MM.1S (cell line): Measurements from ENCODE around the gene NGB.
A peak's percentile ranks its signal among the peaks of the same experiment; 100 is the strongest.

ENCODE experiments used
- DNase-seq: peaks from one replicate; pipeline ENCODE4 v3.0.0-alpha.2; 2015
- H2AFZ ChIP-seq: fragments of 300-600 bp; sonication (generic); 2 replicates; pipeline ENCODE4 v1.6.0; 2016; ENCODE audit warnings: antibody characterized with exemption, low read length
- H3F3A ChIP-seq: fragments of 300-600 bp; sonication (generic); 2 replicates; pipeline ENCODE4 v1.6.1; 2016; ENCODE audit warnings: mild to moderate bottlenecking, antibody characterized with exemption, low read length, moderate library complexity, mixed read lengths; ENCODE audit not compliant: insufficient read depth
- H3K27ac ChIP-seq: fragments of 300-600 bp; sonication (generic); 2 replicates; pipeline ENCODE4 v1.5.1; 2016; ENCODE audit warnings: mild to moderate bottlenecking, low read length
- H3K27me3 ChIP-seq: fragments of 300-600 bp; sonication (generic); replicated peaks from 2 replicates; pipeline ENCODE4 v1.6.0; 2016; ENCODE audit warnings: low read length; ENCODE audit not compliant: insufficient read depth
- H3K36me3 ChIP-seq: fragments of 300-600 bp; sonication (generic); replicated peaks from 2 replicates; pipeline ENCODE4 v1.6.1; 2016; ENCODE audit warnings: mild to moderate bottlenecking, low read length, mixed read lengths; ENCODE audit not compliant: insufficient read depth
- H3K4me1 ChIP-seq: fragments of 300-600 bp; sonication (generic); 2 replicates; pipeline ENCODE4 v1.6.1; 2016; ENCODE audit warnings: low read length, mixed read lengths
- H3K4me2 ChIP-seq: fragments of 300-600 bp; sonication (generic); 2 replicates; pipeline ENCODE4 v1.6.0; 2016; ENCODE audit warnings: low read depth, low read length
- H3K4me3 ChIP-seq: fragments of 300-600 bp; sonication (generic); 2 replicates; pipeline ENCODE4 v1.5.1; 2016; ENCODE audit warnings: low read length, mixed read lengths
- H3K79me2 ChIP-seq: fragments of 300-600 bp; sonication (generic); 2 replicates; pipeline ENCODE4 v1.6.1; 2016; ENCODE audit warnings: mixed run types, low read length, mixed read lengths
- H3K9ac ChIP-seq: fragments of 300-600 bp; sonication (generic); 2 replicates; pipeline ENCODE4 v1.6.1; 2016; ENCODE audit warnings: low read length, mixed read lengths
- H3K9me2 ChIP-seq: fragments of 300-600 bp; sonication (generic); replicated peaks from 2 replicates; pipeline ENCODE4 v1.6.1; 2016; ENCODE audit warnings: mild to moderate bottlenecking, low read length, mixed read lengths; ENCODE audit not compliant: insufficient read depth
- H3K9me3 ChIP-seq: fragments of 300-600 bp; sonication (generic); replicated peaks from 2 replicates; pipeline ENCODE4 v1.6.1; 2016; ENCODE audit warnings: mild to moderate bottlenecking, low read length, mixed read lengths; ENCODE audit not compliant: insufficient read depth
- H4K20me1 ChIP-seq: fragments of 300-600 bp; sonication (generic); 2 replicates; pipeline ENCODE4 v1.6.1; 2016; ENCODE audit warnings: mild to moderate bottlenecking, low read length, moderate library complexity, mixed read lengths; ENCODE audit not compliant: insufficient read depth
- EZH2 ChIP-seq: fragments of 300-600 bp; sonication (generic); optimal IDR thresholded peaks from 2 replicates; pipeline ENCODE3; 2017; ENCODE audit warnings: low read depth, mild to moderate bottlenecking, antibody characterized with exemption, low read length, mixed read lengths
- EZH2phosphoT487 ChIP-seq: fragments of 300-600 bp; sonication (generic); IDR thresholded peaks from 2 replicates; pipeline ENCODE4 v1.6.1; 2018; ENCODE audit warnings: antibody characterized with exemption, low read length
- TF ChIP-seq, protein P1 (sequence below): fragments of 300-600 bp; sonication (generic); IDR thresholded peaks from 2 replicates; pipeline ENCODE4 v1.5.1; 2016; ENCODE audit warnings: antibody characterized with exemption, low read length, mixed read lengths

The NGB gene

DNA sequence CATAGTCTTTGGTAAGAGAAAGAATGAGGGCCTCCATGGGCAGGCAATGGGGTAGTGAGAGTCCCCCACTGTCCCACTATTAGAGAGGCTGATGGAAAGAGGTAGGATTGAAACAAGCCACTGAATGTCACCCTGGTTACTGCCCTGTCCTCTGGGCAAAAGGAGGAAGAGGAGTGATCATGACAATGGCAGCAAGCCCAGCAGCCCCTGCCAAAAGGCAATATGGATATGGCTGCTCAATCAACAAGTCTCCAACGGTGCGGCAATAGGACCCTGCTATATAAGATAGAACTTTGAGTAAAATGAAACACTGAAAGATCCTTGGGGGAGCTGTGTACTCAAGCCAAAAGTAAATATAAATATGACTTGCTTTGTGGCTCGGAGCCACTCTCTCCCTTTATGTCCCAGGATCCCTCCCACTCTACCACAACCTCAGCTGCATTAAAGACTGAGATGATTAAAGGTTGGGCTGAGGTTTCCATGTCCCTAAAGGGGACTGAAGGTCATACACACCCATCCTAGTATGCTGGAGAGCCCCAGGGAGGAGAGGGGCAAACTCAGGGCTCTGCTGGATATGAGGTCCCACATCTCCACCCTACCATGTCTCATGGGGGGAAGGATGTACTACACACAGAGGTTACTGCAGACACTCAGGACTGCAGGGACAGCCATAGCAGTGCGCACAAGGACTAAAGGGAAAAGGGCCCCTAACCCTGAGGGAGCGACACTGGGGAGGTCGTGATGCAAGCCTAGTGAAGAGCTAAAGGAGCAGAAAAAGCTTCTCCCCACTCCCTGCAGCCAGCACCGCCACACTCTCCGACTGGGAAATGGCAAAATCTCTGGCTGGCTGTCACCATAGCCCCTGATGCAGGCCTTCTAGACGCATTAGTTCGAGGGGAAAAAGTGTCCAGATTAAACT, 43.8 kb upstream of the NGB start:
- H3K79me2 ChIP-seq: peaks cover 7% of the 10 kb centered on the region
- H3K9ac ChIP-seq: no peak overlapping the region
- H3F3A ChIP-seq: no peaks in the 10 kb centered on the region
- no peak overlapping the region for H2AFZ ChIP-seq
- H3K9me2 ChIP-seq: no peaks in the 10 kb centered on the region
- H3K4me2 ChIP-seq: no peak overlapping the region
- H4K20me1 ChIP-seq: no peaks in the 10 kb centered on the region
- no peak for DNase-seq
- H3K27me3 ChIP-seq: no peaks in the 10 kb centered on the region
- no peak overlapping the region for H3K27ac ChIP-seq
- no peaks in the 10 kb centered on the region for H3K9me3 ChIP-seq
- TF ChIP-seq EZH2phosphoT487: no peak
- TF ChIP-seq EZH2: no peak
- TF ChIP-seq, protein P1, sequence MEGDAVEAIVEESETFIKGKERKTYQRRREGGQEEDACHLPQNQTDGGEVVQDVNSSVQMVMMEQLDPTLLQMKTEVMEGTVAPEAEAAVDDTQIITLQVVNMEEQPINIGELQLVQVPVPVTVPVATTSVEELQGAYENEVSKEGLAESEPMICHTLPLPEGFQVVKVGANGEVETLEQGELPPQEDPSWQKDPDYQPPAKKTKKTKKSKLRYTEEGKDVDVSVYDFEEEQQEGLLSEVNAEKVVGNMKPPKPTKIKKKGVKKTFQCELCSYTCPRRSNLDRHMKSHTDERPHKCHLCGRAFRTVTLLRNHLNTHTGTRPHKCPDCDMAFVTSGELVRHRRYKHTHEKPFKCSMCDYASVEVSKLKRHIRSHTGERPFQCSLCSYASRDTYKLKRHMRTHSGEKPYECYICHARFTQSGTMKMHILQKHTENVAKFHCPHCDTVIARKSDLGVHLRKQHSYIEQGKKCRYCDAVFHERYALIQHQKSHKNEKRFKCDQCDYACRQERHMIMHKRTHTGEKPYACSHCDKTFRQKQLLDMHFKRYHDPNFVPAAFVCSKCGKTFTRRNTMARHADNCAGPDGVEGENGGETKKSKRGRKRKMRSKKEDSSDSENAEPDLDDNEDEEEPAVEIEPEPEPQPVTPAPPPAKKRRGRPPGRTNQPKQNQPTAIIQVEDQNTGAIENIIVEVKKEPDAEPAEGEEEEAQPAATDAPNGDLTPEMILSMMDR: no peak
- H3K4me3 ChIP-seq: no peak overlapping the region
- H3K36me3 ChIP-seq: no peaks in the 10 kb centered on the region
- H3K4me1 ChIP-seq: peaks cover 5% of the 10 kb centered on the region; the same call in 1 of the 2 replicates

DNA sequence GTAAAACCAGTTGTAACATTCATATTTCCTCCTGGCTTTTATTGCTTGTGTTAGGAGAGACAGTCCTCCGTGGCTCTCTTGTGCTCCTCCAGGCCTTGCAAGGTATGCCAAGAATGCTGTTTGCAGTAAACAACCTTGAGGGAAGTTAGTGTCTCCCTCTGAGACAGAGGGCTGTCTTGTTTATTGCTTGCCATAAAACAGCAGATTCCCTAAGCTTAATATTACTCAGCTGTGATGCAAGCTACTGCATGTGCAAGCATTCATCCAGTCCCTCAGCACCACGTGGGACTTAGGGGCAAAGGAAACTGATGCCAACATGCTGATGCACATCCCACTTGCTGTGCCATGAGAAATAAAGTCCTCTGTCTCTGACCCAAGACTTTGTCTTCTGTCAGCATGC, 43.0 kb upstream of the NGB start:
- no peaks in the 10 kb centered on the region for H3K36me3 ChIP-seq
- H3K27me3 ChIP-seq: no peaks in the 10 kb centered on the region
- no peaks in the 10 kb centered on the region for H4K20me1 ChIP-seq
- H3K4me2 ChIP-seq: no peak overlapping the region
- no peaks in the 10 kb centered on the region for H3K9me2 ChIP-seq
- TF ChIP-seq, protein P1: no peak
- TF ChIP-seq EZH2: no peak
- no peak for TF ChIP-seq EZH2phosphoT487
- peaks cover 5% of the 10 kb centered on the region; the same call in 1 of the 2 replicates for H3K4me1 ChIP-seq
- H3K79me2 ChIP-seq: peaks cover 1% of the 10 kb centered on the region; the same call in 1 of the 2 replicates
- H3F3A ChIP-seq: no peaks in the 10 kb centered on the region
- no peak for DNase-seq
- H3K9ac ChIP-seq: no peak overlapping the region
- no peak overlapping the region for H3K4me3 ChIP-seq
- H2AFZ ChIP-seq: no peak overlapping the region
- no peak overlapping the region for H3K27ac ChIP-seq
- no peaks in the 10 kb centered on the region for H3K9me3 ChIP-seq

DNA sequence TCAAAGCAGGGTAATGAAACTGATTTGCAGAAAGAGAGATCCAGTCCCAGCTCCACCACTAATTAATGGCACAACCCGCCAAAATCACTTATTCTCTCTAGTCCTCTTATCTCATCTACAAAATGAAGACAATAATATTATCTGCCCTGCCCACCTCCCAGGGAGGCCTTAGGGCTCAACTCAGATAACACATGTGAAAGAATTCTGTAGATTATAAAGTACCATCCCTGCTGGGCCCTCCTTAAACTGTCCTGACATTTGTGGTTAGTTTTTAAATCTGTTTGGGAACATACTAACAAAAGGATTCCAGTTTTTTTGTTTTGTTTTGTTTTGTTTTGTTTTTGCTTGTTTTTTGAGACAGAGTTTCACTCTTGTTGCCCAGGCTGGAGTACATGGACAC, 42.4 kb upstream of the NGB start:
- Histone ChIP-seq H3K36me3 (no peaks in the 10 kb centered on the region), H3K27me3 (no peaks in the 10 kb centered on the region), H3K4me3 (no peak overlapping the region), H3K4me2 (no peak overlapping the region), H3K9me3 (no peaks in the 10 kb centered on the region), H3K4me1 (peaks cover 5% of the 10 kb centered on the region; the same call in 1 of the 2 replicates), H3K9ac (no peak overlapping the region), H2AFZ (no peak overlapping the region), H3F3A (no peaks in the 10 kb centered on the region), H4K20me1 (no peaks in the 10 kb centered on the region), H3K27ac (no peak overlapping the region), H3K9me2 (no peaks in the 10 kb centered on the region), H3K79me2 (no peaks in the 10 kb centered on the region)
- DNase-seq: peak; percentile 40
- TF ChIP-seq EZH2 (no peak), EZH2phosphoT487 (no peak)
- TF ChIP-seq, protein P1: no peak
